Subcutaneous abdominal adipose tissue (tissue), 5 donors: Measurements from ENCODE around the gene LTV1.

Source experiments
- H3K27ac ChIP-seq: one replicate; pipeline ENCODE4 v1.7.0; 2013; ENCODE audit warnings: low read depth, mild to moderate bottlenecking, inconsistent platforms, low read length, moderate library complexity
- H3K27me3 ChIP-seq, 5 donors: one replicate each; pipeline ENCODE4 v1.7.0; 2013; ENCODE audit warnings: low read length in 5 of 5, inconsistent platforms in 1 of 5; ENCODE audit not compliant: control insufficient read depth in 5 of 5, insufficient read depth in 4 of 5
- H3K36me3 ChIP-seq, 5 donors: one replicate each; pipeline ENCODE4 v1.7.0; 2013; ENCODE audit warnings: low read length in 5 of 5; ENCODE audit not compliant: control insufficient read depth in 5 of 5, insufficient read depth in 5 of 5
- H3K4me1 ChIP-seq, 5 donors: one replicate each; pipeline ENCODE4 v1.7.0; 2013; ENCODE audit warnings: low read length in 5 of 5, mild to moderate bottlenecking in 3 of 5, moderate library complexity in 1 of 5; ENCODE audit not compliant: control insufficient read depth in 5 of 5, insufficient read depth in 5 of 5
- H3K4me3 ChIP-seq, 5 donors: one replicate each; pipeline ENCODE4 v1.7.0; 2013; ENCODE audit warnings: low read length in 5 of 5, low read depth in 1 of 5
- H3K9ac ChIP-seq, 5 donors: one replicate each; pipeline ENCODE4 v1.7.0; 2013; ENCODE audit warnings: low read length in 5 of 5, mild to moderate bottlenecking in 4 of 5, moderate library complexity in 3 of 5
- H3K9me3 ChIP-seq, 5 donors: one replicate each; pipeline ENCODE4 v1.7.0; 2013; ENCODE audit warnings: low read length in 5 of 5; ENCODE audit not compliant: control insufficient read depth in 5 of 5
- donor health status: healthy.
- donor health status: healthy.
- donor health status: healthy.
- donor health status: healthy.
- donor health status: healthy.

Gene LTV1

DNA sequence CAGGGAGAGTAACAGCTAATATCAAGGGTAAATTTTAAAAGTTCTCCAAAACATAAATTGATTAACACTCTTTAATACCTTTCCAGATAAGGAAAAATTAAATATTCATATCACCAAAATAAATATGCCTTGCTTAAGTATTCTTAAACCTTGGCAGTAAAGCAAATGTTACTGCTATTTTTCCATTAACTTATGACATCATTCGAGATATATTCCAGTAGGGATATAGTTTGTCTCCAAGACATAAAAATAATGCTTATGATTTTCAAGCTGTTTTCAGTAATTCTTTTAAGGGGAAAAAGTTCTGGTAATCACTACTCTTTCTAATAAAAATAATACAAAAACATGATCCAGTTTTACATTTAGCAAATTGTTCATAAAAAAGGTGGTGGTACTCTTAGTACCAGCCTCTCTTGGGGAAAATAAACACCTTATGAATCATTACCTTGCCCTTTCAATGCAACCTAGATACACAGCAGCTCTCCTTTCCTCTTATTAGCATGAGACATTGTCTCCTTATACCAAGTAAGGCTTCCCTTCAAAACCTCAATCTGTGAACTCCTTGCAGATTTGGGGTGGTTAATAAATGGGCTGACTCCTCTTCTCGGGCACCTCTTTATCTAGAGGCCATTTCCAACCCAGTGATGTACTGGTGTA lies 31.5 kb upstream of the LTV1 start:
- no peaks in the 10 kb centered on the region for H3K27me3 ChIP-seq
- H3K27ac ChIP-seq, result no peak overlapping the region
- peaks cover 0 to 7% (median 5%) of the 10 kb centered on the region in 5 donors for H3K4me1 ChIP-seq
- H3K9ac ChIP-seq, result no peak overlapping the region
- H3K9me3 ChIP-seq, result no peaks in the 10 kb centered on the region
- H3K36me3 ChIP-seq, result peaks cover 0 to 20% (median 9%) of the 10 kb centered on the region in 5 donors
- no peak overlapping the region for H3K4me3 ChIP-seq

DNA sequence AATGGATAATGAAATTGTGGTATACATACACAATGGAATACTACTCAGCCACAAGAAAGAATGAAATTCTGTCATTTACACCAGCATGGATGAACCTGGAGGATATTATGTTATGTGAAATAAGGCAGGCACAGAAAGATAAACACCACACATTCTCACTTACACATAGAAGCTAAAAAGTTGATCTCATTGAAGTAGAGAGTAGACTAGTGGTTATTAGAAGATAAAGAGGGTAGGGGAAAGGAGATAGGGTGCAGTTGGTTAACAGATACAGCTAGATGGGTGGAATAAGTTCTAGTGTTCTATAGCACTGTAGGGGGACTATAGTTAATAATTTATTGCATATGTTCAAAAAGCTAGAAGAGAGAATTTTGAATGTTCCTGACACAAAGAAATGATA lies 25.5 kb upstream of the LTV1 start:
- peaks cover 0 to 7% (median 5%) of the 10 kb centered on the region in 5 donors for H3K4me1 ChIP-seq
- no peaks in the 10 kb centered on the region for H3K27me3 ChIP-seq
- H3K9me3 ChIP-seq, result no peaks in the 10 kb centered on the region
- H3K36me3 ChIP-seq, result peaks cover 2 to 27% (median 3%) of the 10 kb centered on the region in 5 donors
- no peak overlapping the region for H3K9ac ChIP-seq
- no peak overlapping the region for H3K4me3 ChIP-seq
- H3K27ac ChIP-seq, result no peak overlapping the region

DNA sequence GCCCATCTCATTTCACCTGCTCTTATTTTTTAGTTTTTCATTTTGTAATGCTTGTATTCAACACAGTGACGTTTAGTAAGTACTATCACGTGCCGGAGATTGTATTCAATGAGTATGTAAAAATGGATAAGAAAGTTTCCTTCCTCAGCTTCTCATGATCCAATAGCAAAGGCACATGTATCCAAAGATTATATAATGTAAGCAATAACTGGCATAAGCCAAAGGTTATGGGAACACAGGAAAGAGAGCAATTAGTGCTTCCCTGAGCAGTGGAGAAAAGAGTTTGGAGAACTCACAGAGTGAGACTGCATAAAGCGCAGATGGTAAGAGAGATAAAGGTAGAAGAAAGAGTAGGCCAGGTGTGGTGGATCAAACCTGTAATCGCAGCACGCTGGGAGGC lies 21.8 kb upstream of the LTV1 start:
- Histone ChIP-seq H3K27ac (no peak overlapping the region), H3K4me1 (peaks cover 0 to 13% (median 8%) of the 10 kb centered on the region in 5 donors), H3K4me3 (no peak overlapping the region), H3K9ac (no peak overlapping the region), H3K9me3 (no peaks in the 10 kb centered on the region), H3K36me3 (peaks cover 2 to 28% (median 17%) of the 10 kb centered on the region in 5 donors), H3K27me3 (no peaks in the 10 kb centered on the region)

DNA sequence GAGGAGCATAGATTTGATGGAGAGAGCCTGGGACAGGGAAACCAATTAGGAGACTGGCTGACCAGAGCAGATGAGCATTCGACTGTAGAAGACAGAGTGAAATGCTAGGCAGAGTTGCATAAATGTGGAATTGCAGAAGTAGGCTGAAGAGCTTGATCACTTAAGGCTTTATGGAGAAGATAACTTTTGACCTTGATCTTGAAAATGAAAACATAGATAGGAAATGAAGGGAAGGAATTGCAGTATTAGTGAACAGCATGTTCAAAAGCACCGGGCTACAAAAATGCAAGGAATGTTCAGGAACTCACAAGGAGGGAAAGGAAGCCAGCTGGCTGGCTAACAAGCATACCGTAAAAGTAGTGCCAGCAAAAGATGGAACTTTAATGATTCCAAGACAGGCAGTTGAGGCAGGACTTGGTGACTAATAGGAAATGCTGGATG lies 20.5 kb upstream of the LTV1 start:
- peaks cover 0 to 13% (median 8%) of the 10 kb centered on the region in 5 donors for H3K4me1 ChIP-seq
- H3K27ac ChIP-seq, result no peak overlapping the region
- no peaks in the 10 kb centered on the region for H3K27me3 ChIP-seq
- H3K9me3 ChIP-seq, result no peaks in the 10 kb centered on the region
- peaks cover 0 to 27% (median 17%) of the 10 kb centered on the region in 5 donors for H3K36me3 ChIP-seq
- no peak overlapping the region for H3K9ac ChIP-seq
- no peak overlapping the region for H3K4me3 ChIP-seq

DNA sequence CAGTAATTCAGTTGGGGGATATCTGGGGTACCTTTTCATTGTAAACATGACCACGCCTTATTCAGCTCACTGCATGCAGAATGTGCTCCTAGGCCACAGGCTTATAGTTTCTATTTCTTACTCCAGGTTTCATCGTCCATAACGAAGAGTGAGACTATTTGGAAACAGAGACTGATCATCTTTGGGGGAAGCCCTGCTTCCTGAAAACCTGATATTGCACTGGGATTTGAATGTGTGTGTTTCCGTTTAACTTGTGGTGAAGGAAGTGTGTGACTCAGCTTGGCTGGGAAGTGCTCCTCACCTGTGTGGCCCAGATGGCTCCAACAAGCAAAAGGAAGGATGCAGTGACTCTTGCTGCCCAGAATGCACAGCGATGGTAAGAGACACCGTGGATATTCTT lies 19.6 kb upstream of the LTV1 start:
- H3K9me3 ChIP-seq, result no peaks in the 10 kb centered on the region
- H3K4me3 ChIP-seq, result no peak overlapping the region
- H3K9ac ChIP-seq, result no peak overlapping the region
- H3K36me3 ChIP-seq, result peaks cover 0 to 26% (median 19%) of the 10 kb centered on the region in 5 donors
- H3K27ac ChIP-seq, result no peak overlapping the region
- H3K27me3 ChIP-seq, result no peaks in the 10 kb centered on the region
- H3K4me1 ChIP-seq, result peaks cover 0 to 13% (median 8%) of the 10 kb centered on the region in 5 donors

DNA sequence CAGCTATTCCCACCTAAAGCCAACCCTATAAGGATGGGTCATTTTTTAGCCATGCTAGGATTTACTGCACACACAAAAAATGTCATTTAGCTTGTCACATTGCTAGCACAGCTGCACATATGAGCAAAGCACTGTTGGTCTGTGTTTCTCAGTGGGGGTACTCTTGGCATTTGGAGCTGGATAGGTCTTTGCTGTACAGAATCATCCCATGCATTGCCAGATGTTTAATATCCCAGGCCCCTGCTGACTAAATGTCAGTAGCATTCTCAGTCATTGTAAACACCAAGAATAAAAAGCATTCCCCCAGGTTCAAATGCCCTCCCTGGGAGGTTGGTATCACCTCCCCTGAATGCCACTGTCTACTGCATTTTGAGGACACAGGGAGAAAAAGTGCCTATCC lies 14.6 kb upstream of the LTV1 start:
- no peak overlapping the region for H3K27ac ChIP-seq

DNA sequence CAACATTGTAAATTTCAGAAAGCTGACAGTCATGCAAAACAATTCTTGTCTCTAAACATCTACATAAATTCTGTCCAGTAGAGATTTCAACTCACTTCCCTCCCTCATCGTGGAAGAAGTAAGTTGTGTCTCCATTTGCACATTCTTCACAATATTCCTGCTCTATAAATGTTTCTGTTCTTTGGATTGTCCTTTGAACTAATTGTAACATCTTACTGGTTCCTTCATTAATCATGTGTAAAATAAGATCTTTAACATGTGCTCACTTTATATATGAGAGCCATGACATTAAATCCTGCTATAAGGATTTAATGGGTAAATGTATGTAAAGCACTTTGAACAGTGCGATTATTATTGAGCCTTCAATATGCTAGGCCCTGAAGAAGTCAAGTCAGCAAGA lies 7.0 kb upstream of the LTV1 start:
- no peak overlapping the region for H3K9ac ChIP-seq
- H3K36me3 ChIP-seq, result no peaks in the 10 kb centered on the region
- H3K4me3 ChIP-seq, result no peak overlapping the region
- H3K27me3 ChIP-seq, result no peaks in the 10 kb centered on the region
- no peaks in the 10 kb centered on the region for H3K9me3 ChIP-seq
- H3K4me1 ChIP-seq, result no peaks in the 10 kb centered on the region
- no peak overlapping the region for H3K27ac ChIP-seq

More for the DNA sequence above, 14.6 kb upstream of the LTV1 start:
- H3K4me1 ChIP-seq, result no peaks in the 10 kb centered on the region
- no peak overlapping the region for H3K9ac ChIP-seq
- no peaks in the 10 kb centered on the region for H3K9me3 ChIP-seq
- H3K36me3 ChIP-seq, result peaks cover 0 to 20% (median 11%) of the 10 kb centered on the region in 5 donors
- H3K27me3 ChIP-seq, result no peaks in the 10 kb centered on the region
- H3K4me3 ChIP-seq, result no peak overlapping the region

DNA sequence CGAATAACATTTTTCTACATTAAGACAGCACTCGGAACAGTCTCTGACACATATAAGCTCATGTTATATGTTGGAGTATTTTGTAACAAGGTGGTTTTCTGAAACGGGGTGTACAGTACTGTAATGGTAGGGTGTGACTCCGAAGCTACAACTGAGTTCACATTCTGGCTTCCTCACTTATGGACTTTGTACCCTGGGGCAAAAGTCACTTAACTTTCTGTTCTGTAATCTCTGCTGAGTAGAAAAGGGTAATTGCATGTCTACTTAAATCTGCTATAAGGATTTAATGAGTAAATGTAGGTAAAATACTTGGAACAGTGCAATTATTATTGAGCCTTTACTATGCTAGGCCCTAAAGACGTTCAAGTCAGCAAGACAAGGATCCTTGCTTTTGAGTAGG lies 4.7 kb upstream of the LTV1 start:
- H3K9me3 ChIP-seq, result no peaks in the 10 kb centered on the region
- no peaks in the 10 kb centered on the region for H3K27me3 ChIP-seq
- no peaks in the 10 kb centered on the region for H3K36me3 ChIP-seq
- H3K27ac ChIP-seq, result no peak overlapping the region
- H3K4me1 ChIP-seq, result peaks cover 0 to 9% (median 5%) of the 10 kb centered on the region in 5 donors
- no peak overlapping the region for H3K4me3 ChIP-seq
- H3K9ac ChIP-seq, result no peak overlapping the region

DNA sequence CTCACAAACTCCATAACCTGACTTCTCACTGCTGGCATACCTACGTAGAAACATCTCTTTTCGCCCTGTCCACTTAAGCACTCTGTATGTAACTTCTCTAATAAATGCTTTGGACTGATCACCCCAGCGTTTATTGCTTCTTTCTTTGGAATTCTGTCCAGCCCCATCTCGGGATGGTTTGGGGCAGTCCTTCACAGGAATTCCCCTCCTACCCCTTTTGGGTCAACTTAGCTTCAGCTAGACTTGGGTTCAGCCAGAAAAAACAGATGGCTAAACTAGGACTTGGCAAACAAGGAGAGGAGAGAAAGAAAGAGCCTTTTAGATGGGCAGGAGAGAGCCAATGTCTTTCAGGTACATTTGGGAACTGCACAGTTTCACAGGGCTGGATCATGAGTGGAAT lies 3.9 kb upstream of the LTV1 start:
- H3K36me3 ChIP-seq, result no peaks in the 10 kb centered on the region
- peaks cover 0 to 17% (median 13%) of the 10 kb centered on the region in 5 donors for H3K4me1 ChIP-seq
- H3K27me3 ChIP-seq, result no peaks in the 10 kb centered on the region
- no peak overlapping the region for H3K9ac ChIP-seq
- H3K27ac ChIP-seq, result no peak overlapping the region
- H3K9me3 ChIP-seq, result no peaks in the 10 kb centered on the region
- H3K4me3 ChIP-seq, result no peak overlapping the region

DNA sequence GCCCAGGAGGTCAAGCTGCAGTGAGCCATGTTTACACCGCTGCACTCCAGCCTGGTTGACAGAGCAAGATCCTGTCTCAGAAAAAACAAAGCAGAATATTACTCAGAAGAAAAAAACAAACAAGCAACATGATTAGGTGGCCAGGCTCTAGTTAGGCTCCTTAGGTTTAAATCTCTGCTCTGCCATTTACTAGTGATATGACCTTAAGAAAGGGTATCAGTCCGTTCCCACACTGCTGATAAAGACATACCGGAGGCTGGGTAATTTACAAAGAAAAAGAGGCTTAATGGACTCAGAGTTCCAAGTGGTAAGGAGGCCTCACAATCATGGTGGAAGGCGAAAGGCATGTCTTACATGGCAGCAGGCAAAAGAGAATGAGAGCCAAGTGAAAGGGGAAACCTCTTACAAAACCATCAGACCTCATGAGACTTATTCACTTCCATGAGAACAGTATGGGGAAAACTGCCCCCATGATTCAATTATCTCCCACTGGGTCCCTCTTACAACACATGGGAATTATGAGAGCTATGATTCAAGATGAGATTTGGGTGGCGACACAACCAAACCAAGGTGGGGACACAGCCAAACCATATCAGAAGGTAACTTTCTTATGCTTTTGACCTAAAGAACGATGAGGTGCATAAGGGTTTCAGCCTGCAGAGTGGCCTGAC lies 2.4 kb upstream of the LTV1 start:
- no peak overlapping the region for H3K4me3 ChIP-seq
- H3K36me3 ChIP-seq, result peaks cover 1 to 10% (median 4%) of the 10 kb centered on the region in 5 donors
- H3K9ac ChIP-seq, result no peak overlapping the region
- H3K27ac ChIP-seq, result no peak overlapping the region
- H3K27me3 ChIP-seq, result no peaks in the 10 kb centered on the region
- no peaks in the 10 kb centered on the region for H3K9me3 ChIP-seq
- peaks cover 0 to 28% (median 24%) of the 10 kb centered on the region in 5 donors for H3K4me1 ChIP-seq
